Measurements from ENCODE around the gene KDM8. TPM values are rescaled to one million over a fixed set of nuclear protein-coding genes. Genes with fewer than 3 reads are reported as not detected.

Gene KDM8
- total RNA-seq, 1 experiment from 2014 or later: 5.0 TPM

DNA sequence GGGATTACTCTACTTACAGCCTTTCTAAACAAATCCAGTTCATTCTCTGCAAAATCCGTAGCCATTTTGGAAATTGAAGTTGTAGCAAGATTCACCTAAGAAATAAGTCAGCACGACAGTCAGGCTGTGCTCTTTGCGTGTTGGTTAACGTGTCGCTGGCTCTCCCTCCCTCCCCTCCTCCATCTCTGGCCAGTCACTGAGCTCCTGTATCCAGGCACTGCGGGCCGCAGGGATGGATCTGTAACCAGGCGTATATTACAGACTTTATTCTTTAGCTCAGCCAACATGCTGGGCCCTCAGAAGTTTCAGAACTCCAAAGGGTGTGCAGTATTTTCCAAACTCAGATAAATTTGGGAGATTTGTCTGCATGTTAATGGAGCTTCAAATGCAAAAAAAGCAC is 30.8 kb downstream of the KDM8 start:
- ChIA-PET POLR2A (ENCODE audit: unreplicated experiment) (no interaction called here), CTCF (interaction anchor here (0.9 kb wide), 1 partner anchor 54 kb away, joined by 4 read pairs; no protein-coding TSS in a partner anchor)
- Histone ChIP-seq H3K4me1 (ENCODE audit: insufficient read depth, low read length) (peaks cover 8% of the 10 kb centered on the region; the same call in 1 of the 2 replicates), H3K79me2 (ENCODE audit: low read length) (no peaks in the 10 kb centered on the region), H3F3A (ENCODE audit: low read length, unreplicated experiment) (no peaks in the 10 kb centered on the region), H3K36me3 (ENCODE audit: low read depth, low read length) (no peaks in the 10 kb centered on the region), H3K4me2 (ENCODE audit: low read length) (no peak overlapping the region), H3K4me3 (ENCODE audit: low read length) (no peak overlapping the region), H3K9ac (ENCODE audit: low read length) (no peak overlapping the region), H3K27ac (ENCODE audit: low read length) (no peak overlapping the region), H3K9me3 (ENCODE audit: low read length) (no peaks in the 10 kb centered on the region), H3K27me3 (ENCODE audit: low read length) (no peaks in the 10 kb centered on the region), H4K20me1 (ENCODE audit: low read length) (no peaks in the 10 kb centered on the region), H3K9me2 (replicated peaks; ENCODE audit: low read length) (no peaks in the 10 kb centered on the region), H2AFZ (ENCODE audit: low read length) (no peak overlapping the region)
- no TSS peak for BruUV-seq (replicated peaks)
- DNase-seq: no peak
- no peak for ATAC-seq
- intact Hi-C loops (cut with micrococcal nuclease): no loop called here
- no peak for TF ChIP-seq EZH2 (IDR thresholded peaks at IDR 0.05; ENCODE audit: low read length, unreplicated experiment)
- no peak for TF ChIP-seq EZH2phosphoT487 (IDR thresholded peaks at IDR 0.05; ENCODE audit: borderline replicate concordance, low read length)
- TF ChIP-seq, protein P1, sequence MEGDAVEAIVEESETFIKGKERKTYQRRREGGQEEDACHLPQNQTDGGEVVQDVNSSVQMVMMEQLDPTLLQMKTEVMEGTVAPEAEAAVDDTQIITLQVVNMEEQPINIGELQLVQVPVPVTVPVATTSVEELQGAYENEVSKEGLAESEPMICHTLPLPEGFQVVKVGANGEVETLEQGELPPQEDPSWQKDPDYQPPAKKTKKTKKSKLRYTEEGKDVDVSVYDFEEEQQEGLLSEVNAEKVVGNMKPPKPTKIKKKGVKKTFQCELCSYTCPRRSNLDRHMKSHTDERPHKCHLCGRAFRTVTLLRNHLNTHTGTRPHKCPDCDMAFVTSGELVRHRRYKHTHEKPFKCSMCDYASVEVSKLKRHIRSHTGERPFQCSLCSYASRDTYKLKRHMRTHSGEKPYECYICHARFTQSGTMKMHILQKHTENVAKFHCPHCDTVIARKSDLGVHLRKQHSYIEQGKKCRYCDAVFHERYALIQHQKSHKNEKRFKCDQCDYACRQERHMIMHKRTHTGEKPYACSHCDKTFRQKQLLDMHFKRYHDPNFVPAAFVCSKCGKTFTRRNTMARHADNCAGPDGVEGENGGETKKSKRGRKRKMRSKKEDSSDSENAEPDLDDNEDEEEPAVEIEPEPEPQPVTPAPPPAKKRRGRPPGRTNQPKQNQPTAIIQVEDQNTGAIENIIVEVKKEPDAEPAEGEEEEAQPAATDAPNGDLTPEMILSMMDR (conservative IDR thresholded peaks at IDR 0.05; ENCODE audit: low read depth, low read length): no peak

DNA sequence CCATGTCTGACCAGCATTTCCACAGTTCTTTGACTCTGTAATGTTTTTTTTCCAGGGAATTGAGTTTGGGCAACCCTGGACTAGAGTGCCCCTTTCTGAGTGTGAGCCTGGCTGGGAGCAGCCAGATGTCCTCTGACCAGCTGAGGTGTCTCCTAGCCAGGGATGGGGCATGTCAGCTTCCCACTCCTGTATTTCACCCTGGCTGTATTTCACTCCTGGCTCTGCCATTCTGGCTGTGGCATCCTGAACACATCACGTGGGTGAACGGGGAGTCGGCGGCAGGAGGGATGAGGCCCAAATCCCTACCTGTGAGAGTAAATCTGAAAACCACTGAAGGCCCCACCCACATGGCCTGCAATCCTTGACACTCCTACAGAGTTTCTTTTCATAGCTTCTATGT is 31.3 kb downstream of the KDM8 start:
- intact Hi-C loops (cut with micrococcal nuclease): loop anchor here (1.0 to 5.0 kb wide), 3 partner anchors 78 to 223 kb away; partner anchors contain the start of gene IL4R
- Histone ChIP-seq H3K27ac (ENCODE audit: low read length) (no peak overlapping the region), H3K4me1 (ENCODE audit: insufficient read depth, low read length) (peaks cover 8% of the 10 kb centered on the region; the same call in 1 of the 2 replicates), H3F3A (ENCODE audit: low read length, unreplicated experiment) (no peaks in the 10 kb centered on the region), H2AFZ (ENCODE audit: low read length) (no peak overlapping the region), H3K9ac (ENCODE audit: low read length) (no peak overlapping the region), H3K79me2 (ENCODE audit: low read length) (no peaks in the 10 kb centered on the region), H3K4me3 (ENCODE audit: low read length) (no peak overlapping the region), H3K27me3 (ENCODE audit: low read length) (no peaks in the 10 kb centered on the region), H4K20me1 (ENCODE audit: low read length) (no peaks in the 10 kb centered on the region), H3K9me2 (replicated peaks; ENCODE audit: low read length) (no peaks in the 10 kb centered on the region), H3K9me3 (ENCODE audit: low read length) (no peaks in the 10 kb centered on the region), H3K4me2 (ENCODE audit: low read length) (no peak overlapping the region), H3K36me3 (ENCODE audit: low read depth, low read length) (no peaks in the 10 kb centered on the region)
- no peak for ATAC-seq
- BruUV-seq (replicated peaks): no TSS peak
- ChIA-PET POLR2A (ENCODE audit: unreplicated experiment) (interaction anchor here (0.6 kb wide), 1 partner anchor 133 kb away, joined by 3 read pairs; no protein-coding TSS in a partner anchor), CTCF (interaction anchor here (0.9 to 1.2 kb wide), 2 partner anchors 55 to 133 kb away, joined by 4 to 7 read pairs; no protein-coding TSS in a partner anchor)
- TF ChIP-seq EZH2 (IDR thresholded peaks at IDR 0.05; ENCODE audit: low read length, unreplicated experiment) (no peak), EZH2phosphoT487 (IDR thresholded peaks at IDR 0.05; ENCODE audit: borderline replicate concordance, low read length) (no peak)
- TF ChIP-seq, protein P1 (conservative IDR thresholded peaks at IDR 0.05; ENCODE audit: low read depth, low read length): no peak
- no peak for DNase-seq
